CD4-positive, alpha-beta T cell (primary cell): ENCODE data around the gene RAPGEF6. TPM values are rescaled to one million over a fixed set of nuclear protein-coding genes. Genes with fewer than 3 reads are reported as not detected.

Source experiments
- ATAC-seq: fragments of 200-7000 bp; cut with Tn5 transposase; one replicate; pipeline ENCODE4 v1.10.0; 2022; ENCODE audit warnings: mild to moderate bottlenecking; ENCODE audit not compliant: poor library complexity
- CTCF ChIA-PET: fragments of 350-600 bp; sonication (Branson Sonifier 250); formaldehyde crosslinking; loops from one replicate; lab custom pipeline; 2021; ENCODE audit warnings: antibody characterized with exemption, inconsistent platforms; lab: Charles Lee
- POLR2A ChIA-PET: fragments of 350-600 bp; sonication (Branson Sonifier 250); formaldehyde crosslinking; loops from one replicate; lab custom pipeline; 2021; ENCODE audit warnings: antibody characterized with exemption, inconsistent platforms; lab: Charles Lee
- DNase-seq, 14 experiments: peaks; one replicate each; pipeline ENCODE4 v3.0.0-alpha.2; 2013 to 2020; ENCODE audit warnings: mixed read lengths in 2 of 14
- H3K27ac ChIP-seq, 2 donors: one replicate each; pipeline versions ENCODE4 v1.5.1 to v1.7.0; 2013; ENCODE audit warnings: low read length in 2 of 2, low read depth in 1 of 2, mild to moderate bottlenecking in 1 of 2
- H3K27me3 ChIP-seq, 2 experiments: 1 replicate in 1 of 2; 2 replicates in 1 of 2; pipeline versions ENCODE4 v1.6.1 to v1.7.0; 2013; ENCODE audit warnings: low read length in 2 of 2, control low read depth in 1 of 2, mild to moderate bottlenecking in 1 of 2, moderate library complexity in 1 of 2; ENCODE audit not compliant: insufficient read depth in 2 of 2, control insufficient read depth in 1 of 2
- H3K36me3 ChIP-seq: one replicate; pipeline ENCODE4 v1.6.1; 2013; ENCODE audit warnings: low read length, control low read depth; ENCODE audit not compliant: insufficient read depth
- H3K4me1 ChIP-seq: one replicate; pipeline ENCODE4 v1.6.1; 2013; ENCODE audit warnings: low read length, control low read depth; ENCODE audit not compliant: insufficient read depth
- H3K4me3 ChIP-seq: one replicate; pipeline ENCODE4 v1.5.1; 2013; ENCODE audit warnings: mild to moderate bottlenecking, low read length, moderate library complexity
- H3K9me3 ChIP-seq, 2 experiments: 1 replicate in 1 of 2; 2 replicates in 1 of 2; pipeline versions ENCODE4 v1.6.1 to v1.7.0; 2013; ENCODE audit warnings: low read length in 2 of 2, mild to moderate bottlenecking in 2 of 2, control low read depth in 1 of 2, moderate library complexity in 1 of 2; ENCODE audit not compliant: control insufficient read depth in 1 of 2, insufficient read depth in 1 of 2
- H3K27ac Mint-ChIP-seq: one replicate; pipeline ENCODE4 v1.8.0; 2020; ENCODE audit warnings: mixed read lengths
- H3K27me3 Mint-ChIP-seq: one replicate; pipeline ENCODE4 v1.8.0; 2021; ENCODE audit warnings: mixed read lengths
- H3K36me3 Mint-ChIP-seq: one replicate; pipeline ENCODE4 v1.8.0; 2021; ENCODE audit warnings: low read depth, mixed read lengths
- H3K4me1 Mint-ChIP-seq: one replicate; pipeline ENCODE4 v1.8.0; 2021; ENCODE audit warnings: low read depth, mixed read lengths
- H3K4me3 Mint-ChIP-seq: one replicate; pipeline ENCODE4 v1.8.0; 2020; ENCODE audit warnings: mild to moderate bottlenecking, mixed read lengths
- H3K9me3 Mint-ChIP-seq: one replicate; pipeline ENCODE4 v1.8.0; 2020; ENCODE audit warnings: mixed read lengths
- CTCF ChIP-seq: fragments of 200-600 bp; IDR thresholded peaks from one replicate; pipeline ENCODE4 v1.8.0; 2022; ENCODE audit warnings: antibody characterized with exemption, mild to moderate bottlenecking
- intact Hi-C, 2 experiments: fragments of 100-400 bp; cut with DNase I in 1 of 2; cut with micrococcal nuclease in 1 of 2; formaldehyde crosslinking; loops; one replicate each; pipeline versions ENCODE4 v1.15.1 to v1.9.0; 2023 to 2025; cut with DNase I, micrococcal nuclease
- polyA plus RNA-seq, 2 donors: library from polyadenylated mRNA; unstranded; fragments of 120-200 nt; gene quantifications; one replicate each; pipeline ENCODE4 v1.2.1, GENCODE V29; 2013
- total RNA-seq, 174 experiments: library from RNA in 2 of 174; stranded (reverse) in 2 of 174; gene quantifications; one replicate each; pipeline ENCODE4 v1.2.3 and lab custom pipeline; 2021 to 2026

Gene RAPGEF6
- total RNA-seq (10 to 100 TPM; 83.3 to 91.4 TPM), total RNA-seq (lab: John Stamatoyannopoulos, UW) (17.7 to 157 (median 75.4) reads per million in 172 experiments)
- polyA plus RNA-seq (2013, experiment 1 of 2), result 42.5 TPM
- polyA plus RNA-seq (2013, experiment 2 of 2), result 55.9 TPM

DNA sequence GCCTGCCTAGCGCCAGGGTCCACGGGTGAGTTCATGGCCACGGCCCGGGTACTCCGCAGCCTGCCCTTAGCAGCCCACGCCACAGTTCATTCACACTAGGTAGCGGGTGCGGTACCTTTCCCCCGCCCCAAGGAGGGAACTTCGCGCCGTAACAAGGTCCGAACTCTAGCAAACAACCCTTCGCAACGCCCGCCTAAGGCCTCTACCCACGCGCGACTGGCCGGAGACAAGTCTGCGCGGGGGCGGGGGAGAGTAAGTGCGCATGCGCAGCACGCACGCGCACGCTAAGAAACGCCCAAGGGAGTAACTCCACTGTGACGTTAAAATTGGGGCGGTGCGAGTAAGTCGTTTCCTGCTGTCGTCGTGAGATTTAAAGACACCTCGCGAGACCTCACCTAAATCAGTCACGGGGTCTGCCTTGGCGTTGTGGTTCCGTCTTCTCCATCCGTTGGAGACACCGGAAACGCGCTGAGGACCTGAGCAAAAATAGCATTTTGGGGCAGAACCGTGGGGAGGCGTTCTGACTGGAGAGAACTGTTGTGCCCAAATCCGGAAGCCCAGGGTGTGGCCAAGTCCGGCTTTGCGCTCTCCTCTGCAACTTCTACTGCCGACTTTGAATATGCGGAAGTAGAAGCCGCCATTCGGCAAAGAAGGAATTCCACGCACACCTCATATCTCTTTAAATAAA, at the start of gene RAPGEF6:
RAPGEF6 (minus strand) TSS at position 234 of the 688 bp plus-strand sequence; CDS start at position 35, 199 bp downstream.
- Mint-ChIP-seq H3K27ac (peak within 1 kb of the TSS; percentile 98), H3K4me1 (peaks cover 52% of the 10 kb centered on the region), H3K9me3 (no peaks in the 10 kb centered on the region), H3K4me3 (peak within 1 kb of the TSS; percentile 96), H3K36me3 (peaks cover 25% of the 10 kb centered on the region), H3K27me3 (no peaks in the 10 kb centered on the region)
- Histone ChIP-seq H3K9me3 (no peaks in the 10 kb centered on the region), H3K27me3 (no peaks in the 10 kb centered on the region), H3K36me3 (peaks cover 5% of the 10 kb centered on the region), H3K4me3 (peak within 1 kb of the TSS; percentile 91), H3K4me1 (peaks cover 33% of the 10 kb centered on the region), H3K27ac (peak within 1 kb of the TSS; percentile 87 to 98)
- POLR2A ChIA-PET, result interaction anchor here (0.8 to 1.5 kb wide), 21 partner anchors 9 to 1417 kb away, joined by 3 to 28 read pairs (median 5); partner anchors contain the start of genes CDC42SE2, FNIP1 and HSPA4
- CTCF ChIA-PET, result interaction anchor here (1.3 kb wide), 1 partner anchor 46 kb away, joined by 3 read pairs; no protein-coding TSS in a partner anchor
- intact Hi-C loops, result loop anchor here (1.0 to 5.0 kb wide), 6 partner anchors 40 to 468 kb away; partner anchors contain the start of genes FNIP1 (in 2 of the 2) and HINT1 (in 1 of the 2)
- peak; percentile 81 for ATAC-seq
- TF ChIP-seq CTCF, result no peak
- DNase-seq, result peak; percentile 88 to 100 (median 94)

- Histone ChIP-seq H3K9me3 (no peaks in the 10 kb centered on the region), H3K36me3 (peaks cover 10% of the 10 kb centered on the region), H3K4me1 (no peaks in the 10 kb centered on the region), H3K27me3 (no peaks in the 10 kb centered on the region), H3K4me3 (no peak overlapping the region), H3K27ac (no peak overlapping the region)
- ChIA-PET POLR2A (no interaction called here), CTCF (interaction anchor here (0.7 kb wide), 1 partner anchor 324 kb away, joined by 3 read pairs; no protein-coding TSS in a partner anchor)
- intact Hi-C loops, result loop anchor here in 1 of 2 experiments (5.0 kb wide), 1 partner anchor 47 kb away; the partner anchor contains the start of gene RAPGEF6
- H3K9me3 Mint-ChIP-seq, result no peaks in the 10 kb centered on the region
- no peak for ATAC-seq
- H3K4me1 Mint-ChIP-seq, result no peaks in the 10 kb centered on the region
- no peak for TF ChIP-seq CTCF
- DNase-seq, result no peak
- peaks cover 64% of the 10 kb centered on the region for H3K36me3 Mint-ChIP-seq
- no peak overlapping the region for H3K4me3 Mint-ChIP-seq
- H3K27ac Mint-ChIP-seq, result no peak overlapping the region
- no peaks in the 10 kb centered on the region for H3K27me3 Mint-ChIP-seq
Observed at GRCh38 chr5:131684595-131684994, 49.6 kb upstream of the RAPGEF6 start.

DNA sequence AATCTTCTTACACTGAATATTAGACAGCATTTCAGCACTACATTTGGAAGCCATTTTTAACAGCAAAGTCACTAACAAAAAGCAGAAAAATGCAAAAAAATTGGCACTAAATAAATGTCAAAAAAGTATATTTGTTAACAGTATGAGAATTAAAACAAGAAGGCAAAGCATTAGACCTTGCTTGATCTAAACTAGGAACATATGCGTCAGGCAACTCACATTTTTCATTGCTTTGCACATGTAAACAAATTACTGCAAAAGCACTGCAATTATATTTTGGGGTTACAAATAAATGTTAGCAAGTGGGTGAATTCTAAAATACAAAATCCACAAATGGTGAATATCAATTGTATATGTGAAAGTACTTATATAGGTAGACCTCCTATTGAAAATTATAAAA, 49.0 kb upstream of the RAPGEF6 start:
- DNase-seq, result no peak
- H3K27me3 ChIP-seq, result no peaks in the 10 kb centered on the region
- H3K9me3 ChIP-seq, result no peaks in the 10 kb centered on the region
- CTCF ChIA-PET, result no interaction called here
- H3K36me3 Mint-ChIP-seq, result peaks cover 64% of the 10 kb centered on the region
- POLR2A ChIA-PET, result no interaction called here
- no peaks in the 10 kb centered on the region for H3K27me3 Mint-ChIP-seq
- TF ChIP-seq CTCF, result no peak
- H3K36me3 ChIP-seq, result peaks cover 9% of the 10 kb centered on the region
- intact Hi-C loops, result loop anchor here in 1 of 2 experiments (5.0 kb wide), 1 partner anchor 47 kb away; the partner anchor contains the start of gene RAPGEF6
- H3K27ac Mint-ChIP-seq, result no peak overlapping the region
- H3K4me1 ChIP-seq, result no peaks in the 10 kb centered on the region
- H3K4me3 Mint-ChIP-seq, result no peak overlapping the region
- H3K4me1 Mint-ChIP-seq, result no peaks in the 10 kb centered on the region
- no peaks in the 10 kb centered on the region for H3K9me3 Mint-ChIP-seq
- no peak overlapping the region for H3K27ac ChIP-seq
- ATAC-seq, result no peak
- no peak overlapping the region for H3K4me3 ChIP-seq
